Suprapubic skin (tissue), 4 donors: Measurements from ENCODE around the gene BTBD2. TPM values are rescaled to one million over a fixed set of nuclear protein-coding genes. Genes with fewer than 3 reads are reported as not detected.

Experiments used
- DNase-seq, 2 donors: peaks; one replicate each; pipeline ENCODE4 v3.0.0-alpha.2; 2019; ENCODE audit warnings: low spot score in 2 of 2
- H3K27ac ChIP-seq: fragments of 200-600 bp; sonication (generic); one replicate; pipeline ENCODE4 v1.5.1; 2019
- H3K27me3 ChIP-seq: fragments of 200-600 bp; sonication (generic); one replicate; pipeline ENCODE4 v1.5.1; 2019
- H3K36me3 ChIP-seq: fragments of 200-600 bp; sonication (generic); one replicate; pipeline ENCODE4 v1.5.1; 2019
- H3K4me1 ChIP-seq: fragments of 200-600 bp; sonication (generic); one replicate; pipeline ENCODE4 v1.5.1; 2019
- H3K4me3 ChIP-seq: fragments of 200-600 bp; sonication (generic); one replicate; pipeline ENCODE4 v1.5.1; 2019; ENCODE audit warnings: mild to moderate bottlenecking
- H3K9me3 ChIP-seq: fragments of 200-600 bp; sonication (generic); one replicate; pipeline ENCODE4 v1.5.1; 2019
- CTCF ChIP-seq, 2 donors: fragments of 200-600 bp in 1 of 2; fragments of 450-650 bp in 1 of 2; sonication (generic) in 1 of 2; IDR thresholded peaks; one replicate each; pipeline ENCODE4 v1.5.1; 2016 to 2019; ENCODE audit warnings: antibody characterized with exemption in 2 of 2, mild to moderate bottlenecking in 1 of 2, moderate library complexity in 1 of 2
- EP300 ChIP-seq: sonication (generic); formaldehyde crosslinking; IDR thresholded peaks from one replicate; pipeline ENCODE4 v1.6.1; 2017; ENCODE audit warnings: antibody characterized with exemption
- POLR2A ChIP-seq, 2 donors: fragments of 450-650 bp; IDR thresholded peaks; one replicate each; pipeline ENCODE4 v1.6.1; 2017; ENCODE audit warnings: antibody characterized with exemption in 2 of 2, mild to moderate bottlenecking in 2 of 2, moderate library complexity in 2 of 2
- POLR2AphosphoS5 ChIP-seq, 3 donors: sonication (generic); formaldehyde crosslinking; IDR thresholded peaks; one replicate each; pipeline ENCODE4 v1.6.1; 2017; ENCODE audit warnings: antibody characterized with exemption in 3 of 3
- WGBS: methylation state at CpG from one replicate; pipeline ENCODE4 v1.1.5; 2018; 5-methylcytosine and 5-hydroxymethylcytosine counted together
- total RNA-seq, 4 donors: library from RNA; depleted of rRNA; stranded (reverse); fragments of >200 nt; gene quantifications; one replicate each; pipeline ENCODE4 v1.1.0, GENCODE V29; 2016

Gene BTBD2
- total RNA-seq, 4 donors from 2014 or later: 83.0 to 101 (median 90.3) TPM

GRCh38 chr19:2003874-2004273 lies 11.6 kb downstream of the BTBD2 start:
- Histone ChIP-seq H3K36me3 (peaks cover 33% of the 10 kb centered on the region), H3K4me3 (no peak overlapping the region), H3K9me3 (no peaks in the 10 kb centered on the region), H3K4me1 (no peaks in the 10 kb centered on the region), H3K27ac (no peak overlapping the region), H3K27me3 (no peaks in the 10 kb centered on the region)
- DNase-seq: no peak
- 85% methylated on average over 4 of the region's 4 CpGs for WGBS
- TF ChIP-seq EP300: no peak
- TF ChIP-seq POLR2AphosphoS5 (IDR thresholded peaks at IDR 0.05): no peak
- no peak for TF ChIP-seq POLR2A (IDR thresholded peaks at IDR 0.05)
- TF ChIP-seq CTCF (IDR thresholded peaks at IDR 0.05): no peak

DNA sequence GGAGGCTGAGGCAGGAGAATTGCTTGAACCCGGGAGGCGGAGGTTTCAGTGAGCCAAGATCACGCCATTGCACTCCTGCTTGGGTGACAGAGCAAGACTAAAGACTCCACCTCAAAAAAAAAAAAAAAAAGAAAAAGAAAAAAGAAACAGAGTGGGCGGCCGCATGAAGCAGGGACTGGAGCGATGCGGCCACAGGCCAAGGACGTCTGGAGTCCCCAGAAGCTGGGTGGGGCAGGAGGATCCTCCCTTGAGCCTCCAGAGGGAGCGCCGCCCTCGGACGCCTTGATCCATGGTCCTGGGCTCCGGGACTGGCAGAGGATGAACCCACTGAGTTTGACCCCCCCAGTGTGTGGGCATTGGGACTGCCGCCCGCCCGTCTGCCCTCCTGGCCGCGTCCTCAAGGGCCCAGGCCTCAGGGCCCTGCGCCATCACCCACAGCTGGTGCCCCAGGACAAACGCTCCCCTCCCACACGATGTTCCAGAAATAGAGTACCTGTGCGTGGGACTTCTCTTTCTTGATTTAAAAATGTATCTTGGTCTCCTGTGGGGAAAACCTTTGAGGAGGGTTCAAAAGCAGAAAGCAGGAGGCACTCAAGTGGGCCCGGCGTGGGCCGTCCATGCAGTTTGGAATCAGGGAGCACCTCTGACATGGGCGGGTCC lies 15.5 kb downstream of the BTBD2 start:
- Histone ChIP-seq H3K27ac (no peak overlapping the region), H3K4me1 (no peaks in the 10 kb centered on the region), H3K36me3 (peaks cover 58% of the 10 kb centered on the region), H3K4me3 (no peak overlapping the region), H3K9me3 (no peaks in the 10 kb centered on the region), H3K27me3 (no peaks in the 10 kb centered on the region)
- WGBS: 92% methylated on average over 21 of the region's 26 CpGs
- no peak for DNase-seq
- TF ChIP-seq POLR2A (IDR thresholded peaks at IDR 0.05) (no peak), EP300 (no peak), POLR2AphosphoS5 (IDR thresholded peaks at IDR 0.05) (no peak), CTCF (IDR thresholded peaks at IDR 0.05) (no peak)

DNA sequence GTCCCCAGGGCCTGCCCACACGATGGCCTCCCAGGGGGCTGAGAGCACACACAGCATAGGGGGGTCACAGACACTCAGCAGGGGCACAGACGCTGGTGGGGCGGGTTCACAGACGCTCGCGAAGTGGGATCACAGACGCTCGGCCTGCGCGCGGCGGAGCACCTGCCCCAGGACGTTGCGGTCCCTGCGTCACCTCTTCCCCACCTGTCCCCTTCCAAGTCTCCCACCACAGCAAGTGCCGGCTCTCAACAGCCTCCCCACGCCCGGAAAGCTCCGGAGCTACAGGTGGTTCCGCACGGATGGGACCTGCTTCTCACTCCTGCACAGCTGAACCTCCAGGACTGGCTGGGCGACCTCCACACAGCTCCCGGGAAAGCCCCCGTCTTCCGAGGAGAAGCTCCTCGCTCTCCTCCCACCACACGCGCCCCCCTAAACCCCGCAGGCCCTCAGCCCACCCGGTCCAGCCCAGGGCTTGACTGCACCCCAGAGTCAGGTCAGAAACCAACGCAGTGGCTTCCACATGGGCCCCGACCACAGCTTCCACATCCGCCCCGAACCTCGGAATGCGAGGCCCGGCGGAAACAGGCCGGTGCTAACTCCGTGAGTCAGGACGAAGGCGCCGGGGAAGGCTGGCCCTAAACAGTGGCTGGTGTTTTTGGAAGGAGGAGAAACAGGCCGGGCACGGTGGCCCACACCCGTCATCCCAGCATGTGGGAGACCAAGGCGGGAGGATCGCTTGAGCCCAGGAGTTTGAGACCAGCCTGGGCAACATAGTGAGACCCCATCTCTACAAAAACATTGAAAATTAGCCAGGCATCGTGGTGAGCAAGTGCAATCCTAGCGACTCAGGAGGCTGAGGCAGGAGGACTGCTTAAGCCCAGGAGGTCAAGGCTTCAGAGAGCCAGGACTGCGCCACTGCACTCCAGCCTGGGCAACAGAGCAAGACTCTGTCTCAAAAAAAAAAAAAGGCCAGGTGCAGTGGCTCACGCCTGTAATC lies 16.5 kb downstream of the BTBD2 start:
- TF ChIP-seq CTCF (IDR thresholded peaks at IDR 0.05): no peak
- no peak for TF ChIP-seq POLR2AphosphoS5 (IDR thresholded peaks at IDR 0.05)
- TF ChIP-seq EP300: no peak
- TF ChIP-seq POLR2A (IDR thresholded peaks at IDR 0.05): no peak
- peaks cover 63% of the 10 kb centered on the region for H3K36me3 ChIP-seq
- H3K4me3 ChIP-seq: no peak overlapping the region
- no peaks in the 10 kb centered on the region for H3K9me3 ChIP-seq
- no peak overlapping the region for H3K27ac ChIP-seq
- no peak for DNase-seq
- 90% methylated on average over 32 of the region's 52 CpGs for WGBS
- no peaks in the 10 kb centered on the region for H3K4me1 ChIP-seq
- no peaks in the 10 kb centered on the region for H3K27me3 ChIP-seq

DNA sequence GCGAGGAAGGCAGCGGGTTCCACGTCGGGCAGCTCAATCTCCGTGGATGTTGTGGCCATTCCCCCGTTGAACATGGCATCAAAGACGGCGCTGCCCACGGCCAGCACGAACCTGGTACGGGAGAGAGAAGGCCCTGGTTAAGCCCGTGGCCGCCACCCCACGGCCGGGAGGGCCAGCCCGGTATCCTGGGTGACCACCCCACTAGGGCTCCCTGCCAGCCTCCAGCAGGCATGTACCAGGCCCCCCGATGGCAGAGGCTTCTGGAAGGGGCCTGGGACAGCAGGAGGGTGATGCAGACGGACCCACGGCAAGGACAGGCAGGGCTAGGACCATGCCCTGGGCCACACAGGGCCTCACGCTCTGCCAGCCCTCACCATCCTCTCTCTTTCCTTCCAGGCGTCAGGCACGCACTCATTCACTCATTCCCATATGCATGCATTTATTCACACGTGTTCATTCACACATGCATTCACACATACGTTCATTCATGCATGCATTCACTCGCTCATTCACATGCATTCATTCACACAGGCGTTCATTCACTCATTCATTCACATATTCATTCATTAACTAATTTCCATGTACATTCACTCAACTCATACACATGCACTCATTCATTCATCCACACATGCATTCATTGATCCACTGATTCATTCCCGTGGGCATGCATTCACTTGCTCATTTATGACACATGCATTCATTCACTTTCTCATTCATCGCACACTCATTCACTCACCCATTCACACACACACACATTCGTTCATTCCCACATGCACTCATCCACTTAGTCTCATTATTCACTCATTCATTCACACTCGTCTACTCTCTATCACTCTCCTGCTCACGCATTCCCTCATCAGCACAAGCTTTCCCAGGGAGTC lies 17.9 kb downstream of the BTBD2 start:
- Histone ChIP-seq H3K27ac (no peak overlapping the region), H3K9me3 (no peaks in the 10 kb centered on the region), H3K4me1 (no peaks in the 10 kb centered on the region), H3K36me3 (peaks cover 68% of the 10 kb centered on the region), H3K27me3 (no peaks in the 10 kb centered on the region), H3K4me3 (no peak overlapping the region)
- WGBS: 93% methylated on average over 31 of the region's 31 CpGs
- no peak for DNase-seq
- TF ChIP-seq POLR2AphosphoS5 (IDR thresholded peaks at IDR 0.05) (no peak), POLR2A (IDR thresholded peaks at IDR 0.05) (no peak)

GRCh38 chr19:1992759-1993260 lies 22.7 kb downstream of the BTBD2 start:
- H3K4me3 ChIP-seq: no peak overlapping the region
- 96% methylated on average over 11 of the region's 44 CpGs for WGBS
- no peaks in the 10 kb centered on the region for H3K9me3 ChIP-seq
- DNase-seq: peak in 1 of 2 donors; percentile 81
- H3K27ac ChIP-seq: no peak overlapping the region
- no peaks in the 10 kb centered on the region for H3K4me1 ChIP-seq
- TF ChIP-seq POLR2A (IDR thresholded peaks at IDR 0.05): no peak
- peaks cover 81% of the 10 kb centered on the region for H3K36me3 ChIP-seq
- no peaks in the 10 kb centered on the region for H3K27me3 ChIP-seq
